ENCODE results near the gene OR2A14.
A peak's percentile ranks its signal among the peaks of the same experiment; 100 is the strongest.
"Not testable (repeated sequence)": the region's sequence is repeated elsewhere in the genome, so short reads cannot be mapped to it uniquely, and the experiment has no call there.

The OR2A14 gene

DNA sequence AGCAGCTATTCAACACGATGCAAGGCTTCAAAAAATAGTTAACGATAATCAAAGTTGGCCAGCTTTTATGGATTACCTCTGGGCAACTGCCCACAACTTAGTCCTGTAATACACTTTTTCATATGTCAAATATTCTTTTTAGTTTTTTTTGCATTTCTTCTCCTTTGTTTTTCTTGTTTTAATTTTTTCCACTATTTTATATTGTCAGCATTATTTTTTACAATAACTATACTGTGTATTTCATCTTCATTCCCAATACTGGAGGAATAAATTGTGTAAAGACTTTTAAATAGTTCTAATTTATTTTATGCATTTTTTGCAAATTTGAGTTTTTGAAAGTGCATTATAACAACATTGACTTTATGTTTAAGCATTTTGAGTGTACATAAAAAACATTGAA lies 41.8 kb downstream of the OR2A14 start:
- no peak for DNase-seq

DNA sequence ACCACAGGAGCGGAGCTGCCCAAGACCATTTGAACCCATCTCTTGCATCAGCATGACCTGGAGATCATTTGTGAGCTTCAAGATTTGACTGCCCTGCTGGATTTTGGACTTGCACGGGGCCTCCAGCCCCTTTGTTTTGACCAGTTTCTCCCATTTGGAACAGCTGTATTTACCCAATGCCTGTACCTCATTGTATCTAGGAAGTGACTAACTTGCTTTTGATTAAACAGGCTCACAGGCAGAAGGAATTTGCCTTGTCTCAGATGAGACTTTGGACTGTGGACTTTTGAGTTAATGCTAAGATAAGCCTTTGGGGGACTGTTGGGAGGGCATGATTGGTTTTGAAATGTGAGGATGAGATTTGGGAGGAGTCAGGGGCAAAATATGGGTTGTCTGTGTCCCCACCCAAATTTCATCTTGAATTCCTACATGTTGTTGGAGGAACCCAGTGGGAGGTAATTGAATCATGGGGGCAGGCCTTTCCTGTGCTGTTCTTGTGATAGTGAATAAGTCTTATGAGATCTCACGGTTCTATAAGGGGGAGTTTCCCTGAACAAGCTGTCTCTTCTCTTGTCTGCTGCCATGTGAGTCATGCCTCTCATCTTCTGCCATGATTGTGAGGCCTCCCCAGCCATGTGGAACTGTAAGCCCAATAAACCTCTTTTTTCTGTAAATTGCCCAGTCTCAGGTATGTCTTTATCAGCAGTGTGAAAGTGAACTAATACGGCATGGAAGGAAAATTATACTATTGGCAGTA lies 48.8 kb downstream of the OR2A14 start:
- DNase-seq = not testable (repeated sequence)

DNA sequence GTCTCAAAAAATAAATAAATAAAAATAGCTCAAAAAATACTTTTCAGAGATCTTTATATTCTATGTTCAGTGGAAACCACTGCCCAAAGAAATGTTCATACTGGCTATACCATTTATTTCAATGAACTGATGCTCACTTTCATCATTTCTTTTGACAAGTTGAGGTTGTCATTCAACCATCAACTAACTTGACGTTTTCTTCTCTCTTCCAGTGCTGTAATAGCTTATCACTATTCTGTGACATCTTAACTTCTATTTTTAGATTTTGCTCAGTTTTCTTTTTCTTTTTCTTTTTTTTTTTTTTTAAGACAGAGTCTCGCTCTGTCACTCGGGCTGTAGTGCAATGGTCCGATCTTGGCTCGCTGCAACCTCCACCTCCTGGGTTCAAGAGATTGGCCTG lies 51.6 kb downstream of the OR2A14 start:
- DNase-seq = no peak

DNA sequence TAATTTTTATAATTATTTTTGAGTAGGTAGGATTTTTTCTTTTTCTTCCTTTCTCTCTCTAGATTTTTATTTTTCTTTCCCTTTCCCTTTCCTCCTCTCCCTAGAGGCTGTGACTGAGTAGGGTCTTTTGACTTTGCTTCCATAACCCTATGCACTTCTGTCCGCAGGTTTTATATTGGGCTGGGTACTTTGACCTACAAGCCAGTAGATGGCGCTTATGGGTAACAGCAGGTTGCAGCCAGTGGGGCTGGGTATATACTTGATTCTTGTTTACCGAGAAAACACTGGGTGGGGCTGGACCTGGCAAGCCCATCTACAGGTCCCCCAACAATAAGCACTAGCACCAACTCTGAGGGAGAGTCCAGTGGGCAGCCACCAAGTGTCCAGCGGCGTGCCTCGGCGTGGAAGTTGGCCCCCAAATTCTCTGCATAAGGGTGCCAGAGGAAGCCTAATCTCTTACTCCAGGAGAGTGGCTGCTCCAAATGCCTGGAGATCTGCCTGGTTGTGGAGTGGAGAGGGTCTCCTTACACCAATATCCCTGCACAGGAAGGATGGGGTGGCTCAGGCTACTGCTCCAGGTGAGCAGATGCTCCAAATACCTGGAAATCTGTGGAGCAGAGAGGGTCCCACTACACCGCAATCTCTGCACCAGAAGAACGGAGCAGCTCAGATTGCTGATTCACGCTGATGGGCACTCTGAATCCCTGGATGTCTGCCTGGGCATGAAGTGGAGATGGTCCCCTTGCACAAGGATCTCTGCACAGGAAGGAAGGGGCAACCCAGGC lies 55.6 kb downstream of the OR2A14 start:
- DNase-seq = peak; percentile 33

DNA sequence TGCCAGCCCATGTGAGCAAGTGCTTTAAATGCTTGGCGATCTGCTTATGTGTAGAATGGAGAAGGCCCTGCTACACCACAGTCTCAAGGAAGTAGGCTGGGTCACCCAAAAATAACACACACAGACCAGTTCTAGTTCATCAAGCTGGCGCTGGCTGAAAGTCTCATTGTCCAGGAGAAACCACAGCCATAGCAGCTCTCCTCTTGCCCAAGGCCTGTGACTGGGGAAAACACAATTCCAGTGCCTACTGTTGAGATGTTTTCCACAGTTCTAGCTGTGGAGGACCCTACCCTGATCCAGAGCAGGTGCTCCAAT lies 56.1 kb downstream of the OR2A14 start:
- DNase-seq = not testable (repeated sequence)
